ENCODE results near the gene LPCAT3. TPM values are rescaled to one million over a fixed set of nuclear protein-coding genes. Genes with fewer than 3 reads are reported as not detected.

LPCAT3 gene
- total RNA-seq, 1 donor from 2014 or later = 14.6 TPM

DNA sequence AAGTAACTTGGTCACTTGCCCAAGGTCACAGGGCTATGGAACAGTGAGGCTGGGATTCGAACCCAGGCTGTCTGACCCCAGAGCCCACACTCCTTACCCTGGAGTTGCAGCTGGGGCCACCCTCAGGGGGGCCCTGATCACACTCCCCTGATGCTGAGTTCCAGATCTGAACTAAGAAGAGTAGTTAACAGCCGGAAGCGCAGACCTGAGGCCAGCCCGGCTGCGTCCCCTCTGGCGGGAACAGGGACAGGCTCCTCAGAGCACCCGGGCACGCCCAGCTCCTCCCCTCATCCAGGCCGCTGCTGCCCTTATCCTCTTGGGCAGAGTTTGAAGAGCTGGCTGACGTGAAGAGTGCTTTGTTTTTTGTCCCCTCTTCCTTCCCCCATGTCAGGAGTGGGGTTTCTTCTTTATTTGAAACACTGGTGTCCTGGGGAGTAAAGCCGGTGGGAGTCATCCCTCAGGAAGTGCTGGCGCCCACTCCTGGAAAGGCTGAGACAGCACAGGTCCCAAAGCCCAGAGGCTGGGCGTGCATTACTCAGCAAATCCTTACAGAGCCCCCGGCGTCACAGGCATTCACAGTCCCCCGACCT lies 56.5 kb downstream of the LPCAT3 start:
- H3K27ac ChIP-seq (ENCODE audit: low read depth, low read length) = peak overlapping the region; percentile 79
- peaks cover 11 to 18% (median 14%) of the 10 kb centered on the region in 3 donors for H3K36me3 ChIP-seq (ENCODE audit: control insufficient read depth in 3 of 3, insufficient read depth in 3 of 3, low read length in 3 of 3)
- peak overlapping the region; percentile 63 to 74 (median 70) for H3K9ac ChIP-seq (ENCODE audit: low read depth in 1 of 3, low read length in 3 of 3)
- no peaks in the 10 kb centered on the region for H3K9me3 ChIP-seq (ENCODE audit: control insufficient read depth in 3 of 3, low read length in 3 of 3)
- peak overlapping the region; percentile 11 to 66 (median 55) for H3K4me3 ChIP-seq (ENCODE audit: low read length in 3 of 3)
- H3K27me3 ChIP-seq (ENCODE audit: control insufficient read depth in 3 of 3, insufficient read depth in 3 of 3, low read length in 3 of 3) = no peaks in the 10 kb centered on the region
- H3K4me1 ChIP-seq (ENCODE audit: control insufficient read depth in 3 of 3, insufficient read depth in 3 of 3, low read length in 3 of 3) = peaks cover 34 to 51% (median 45%) of the 10 kb centered on the region in 3 donors

DNA sequence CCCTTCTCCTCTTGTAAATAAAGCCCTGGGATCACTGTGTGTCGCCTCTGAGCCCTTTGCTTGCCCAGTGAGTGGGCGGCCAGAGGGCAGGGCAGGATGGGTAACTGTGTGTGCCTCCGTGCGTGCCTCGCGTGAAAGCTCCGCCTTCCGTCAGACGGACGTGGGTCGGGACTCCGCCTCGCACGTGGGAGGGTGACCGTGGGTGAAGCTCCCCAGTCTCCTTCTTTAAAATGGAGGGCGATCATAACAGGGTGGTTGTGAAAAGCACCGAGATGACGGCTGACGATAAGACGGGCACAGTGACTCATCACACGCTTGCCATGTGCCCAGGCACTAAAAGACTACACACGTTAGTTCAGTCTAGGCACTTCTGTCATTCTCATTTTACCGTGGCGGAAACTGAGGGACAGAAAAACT lies 57.0 kb downstream of the LPCAT3 start:
- H3K9ac ChIP-seq (ENCODE audit: low read depth in 1 of 3, low read length in 3 of 3) = peak overlapping the region; percentile 63 to 74 (median 70)
- peaks cover 34 to 51% (median 45%) of the 10 kb centered on the region in 3 donors for H3K4me1 ChIP-seq (ENCODE audit: control insufficient read depth in 3 of 3, insufficient read depth in 3 of 3, low read length in 3 of 3)
- H3K27me3 ChIP-seq (ENCODE audit: control insufficient read depth in 3 of 3, insufficient read depth in 3 of 3, low read length in 3 of 3) = no peaks in the 10 kb centered on the region
- no peaks in the 10 kb centered on the region for H3K9me3 ChIP-seq (ENCODE audit: control insufficient read depth in 3 of 3, low read length in 3 of 3)
- H3K36me3 ChIP-seq (ENCODE audit: control insufficient read depth in 3 of 3, insufficient read depth in 3 of 3, low read length in 3 of 3) = peaks cover 7 to 13% (median 11%) of the 10 kb centered on the region in 3 donors
- peak overlapping the region; percentile 11 to 66 (median 55) for H3K4me3 ChIP-seq (ENCODE audit: low read length in 3 of 3)
- peak overlapping the region; percentile 79 for H3K27ac ChIP-seq (ENCODE audit: low read depth, low read length)

DNA sequence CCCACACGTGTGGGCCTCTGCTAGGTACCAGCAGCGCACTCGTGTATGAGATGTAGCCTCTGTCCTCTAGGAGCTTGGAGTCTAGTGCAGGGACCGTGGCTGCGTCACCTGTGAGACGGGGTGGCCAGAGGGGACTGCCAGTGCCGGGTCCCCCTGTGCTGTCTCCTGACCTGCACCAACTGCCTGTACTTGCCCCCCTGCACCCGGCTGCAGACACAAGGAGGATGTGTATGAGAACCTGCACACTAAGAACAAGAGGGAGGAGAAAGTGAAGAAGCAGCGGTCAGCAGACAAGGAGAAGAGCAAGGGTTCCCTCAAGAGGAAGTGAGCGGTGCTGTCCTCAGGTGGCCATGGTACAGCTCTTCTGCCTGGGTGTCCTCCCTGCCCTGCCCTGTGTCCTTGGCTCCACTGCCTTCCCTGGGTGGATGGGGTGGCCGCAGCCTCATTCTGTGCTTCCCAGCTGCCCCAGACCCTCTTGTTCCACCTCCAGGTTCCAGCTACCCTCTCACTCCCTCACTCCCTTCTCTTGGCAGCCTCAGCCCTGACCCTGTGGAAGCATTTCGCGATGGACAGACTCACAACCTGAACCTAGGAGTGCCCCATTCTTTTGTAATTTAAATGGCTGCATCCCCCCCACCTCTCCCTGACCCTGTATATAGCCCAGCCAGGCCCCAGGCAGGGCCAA lies 57.5 kb downstream of the LPCAT3 start:
- H3K27ac ChIP-seq (ENCODE audit: low read depth, low read length) = peak overlapping the region; percentile 79
- no peaks in the 10 kb centered on the region for H3K9me3 ChIP-seq (ENCODE audit: control insufficient read depth in 3 of 3, low read length in 3 of 3)
- H3K27me3 ChIP-seq (ENCODE audit: control insufficient read depth in 3 of 3, insufficient read depth in 3 of 3, low read length in 3 of 3) = no peaks in the 10 kb centered on the region
- peak overlapping the region; percentile 63 to 74 (median 70) for H3K9ac ChIP-seq (ENCODE audit: low read depth in 1 of 3, low read length in 3 of 3)
- H3K4me1 ChIP-seq (ENCODE audit: control insufficient read depth in 3 of 3, insufficient read depth in 3 of 3, low read length in 3 of 3) = peaks cover 34 to 55% (median 45%) of the 10 kb centered on the region in 3 donors
- H3K36me3 ChIP-seq (ENCODE audit: control insufficient read depth in 3 of 3, insufficient read depth in 3 of 3, low read length in 3 of 3) = peaks cover 2 to 7% (median 6%) of the 10 kb centered on the region in 3 donors
- H3K4me3 ChIP-seq (ENCODE audit: low read length in 3 of 3) = peak overlapping the region in 2 of 3 donors; percentile 11 to 55

DNA sequence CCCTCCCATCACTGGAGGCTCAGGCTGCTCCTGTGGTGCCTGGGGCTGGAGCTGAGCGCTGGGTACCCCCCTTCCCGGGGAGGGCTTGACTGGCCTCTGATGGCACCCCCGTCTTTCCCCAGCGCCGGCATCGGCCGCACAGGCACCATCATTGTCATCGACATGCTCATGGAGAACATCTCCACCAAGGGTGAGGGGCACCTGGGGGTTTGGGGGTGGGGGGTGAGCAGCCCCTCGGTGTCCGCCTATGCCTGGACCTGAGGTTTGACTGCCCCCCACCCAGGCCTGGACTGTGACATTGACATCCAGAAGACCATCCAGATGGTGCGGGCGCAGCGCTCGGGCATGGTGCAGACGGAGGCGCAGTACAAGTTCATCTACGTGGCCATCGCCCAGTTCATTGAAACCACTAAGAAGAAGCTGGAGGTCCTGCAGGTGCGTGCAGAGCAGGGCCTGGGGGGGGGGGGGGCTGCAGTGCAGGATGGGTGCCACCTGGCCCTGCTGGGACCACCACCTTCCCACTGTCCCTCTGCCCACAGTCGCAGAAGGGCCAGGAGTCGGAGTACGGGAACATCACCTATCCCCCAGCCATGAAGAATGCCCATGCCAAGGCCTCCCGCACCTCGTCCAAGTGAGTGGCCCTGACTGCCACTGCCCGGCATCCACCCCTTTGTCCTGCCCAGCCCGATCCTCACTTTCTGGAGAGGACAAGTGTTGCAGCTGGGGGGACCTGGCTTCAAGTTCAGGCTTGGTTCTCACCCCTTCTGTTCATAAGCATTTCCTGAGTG lies 58.3 kb downstream of the LPCAT3 start:
- H3K9me3 ChIP-seq (ENCODE audit: control insufficient read depth in 3 of 3, low read length in 3 of 3) = no peaks in the 10 kb centered on the region
- peaks cover 0 to under 1% (median 0%) of the 10 kb centered on the region in 3 donors for H3K36me3 ChIP-seq (ENCODE audit: control insufficient read depth in 3 of 3, insufficient read depth in 3 of 3, low read length in 3 of 3)
- H3K4me3 ChIP-seq (ENCODE audit: low read length in 3 of 3) = peak overlapping the region in 1 of 3 donors; percentile 29
- H3K27me3 ChIP-seq (ENCODE audit: control insufficient read depth in 3 of 3, insufficient read depth in 3 of 3, low read length in 3 of 3) = no peaks in the 10 kb centered on the region
- peak overlapping the region; percentile 79 for H3K27ac ChIP-seq (ENCODE audit: low read depth, low read length)
- H3K9ac ChIP-seq (ENCODE audit: low read depth in 1 of 3, low read length in 3 of 3) = peak overlapping the region in 1 of 3 donors; percentile 74
- H3K4me1 ChIP-seq (ENCODE audit: control insufficient read depth in 3 of 3, insufficient read depth in 3 of 3, low read length in 3 of 3) = peaks cover 33 to 56% (median 44%) of the 10 kb centered on the region in 3 donors

DNA sequence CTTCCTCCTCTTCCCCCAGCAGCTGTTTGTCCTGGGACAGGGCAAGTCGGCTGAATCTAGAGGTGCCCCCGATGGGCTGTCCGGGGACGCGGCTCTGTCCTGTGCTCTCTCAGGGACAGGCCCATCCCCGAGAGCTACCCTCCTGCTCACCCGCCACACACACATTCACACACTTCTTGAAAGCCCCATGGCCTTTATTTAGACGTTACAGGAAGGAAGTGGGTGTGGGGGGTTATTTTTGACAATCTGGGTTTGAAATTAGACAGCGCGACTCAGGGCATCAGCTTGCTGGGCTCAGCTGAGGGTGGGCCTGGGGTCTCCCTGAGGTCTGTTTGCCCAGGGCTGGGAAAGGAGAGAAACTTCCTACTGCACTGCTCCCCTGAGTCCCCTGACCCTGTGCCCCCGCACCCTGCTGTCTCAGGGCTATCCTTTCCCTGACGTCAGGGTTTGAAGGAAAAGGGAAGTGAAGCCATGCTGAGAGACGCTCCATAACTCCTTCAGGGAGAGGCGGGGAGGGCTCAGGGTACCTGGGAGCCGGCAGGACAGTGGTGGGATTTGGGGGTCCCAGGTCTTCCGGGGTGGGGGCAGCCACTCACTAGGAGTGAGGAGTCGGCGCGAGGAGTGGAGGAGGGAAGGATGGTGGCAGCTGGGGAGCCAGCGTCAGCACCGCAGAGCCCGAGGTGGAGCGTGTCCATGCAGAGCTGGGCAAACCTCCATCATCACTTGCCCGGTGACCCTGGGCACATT lies 59.0 kb downstream of the LPCAT3 start:
- Histone ChIP-seq H3K36me3 (ENCODE audit: control insufficient read depth in 3 of 3, insufficient read depth in 3 of 3, low read length in 3 of 3) (no peaks in the 10 kb centered on the region), H3K4me1 (ENCODE audit: control insufficient read depth in 3 of 3, insufficient read depth in 3 of 3, low read length in 3 of 3) (peaks cover 26 to 58% (median 42%) of the 10 kb centered on the region in 3 donors), H3K9ac (ENCODE audit: low read depth in 1 of 3, low read length in 3 of 3) (peak overlapping the region in 2 of 3 donors; percentile 25 to 45), H3K9me3 (ENCODE audit: control insufficient read depth in 3 of 3, low read length in 3 of 3) (no peaks in the 10 kb centered on the region), H3K27me3 (ENCODE audit: control insufficient read depth in 3 of 3, insufficient read depth in 3 of 3, low read length in 3 of 3) (no peaks in the 10 kb centered on the region), H3K4me3 (ENCODE audit: low read length in 3 of 3) (peak overlapping the region in 1 of 3 donors; percentile 29), H3K27ac (ENCODE audit: low read depth, low read length) (peak overlapping the region; percentile 48)

DNA sequence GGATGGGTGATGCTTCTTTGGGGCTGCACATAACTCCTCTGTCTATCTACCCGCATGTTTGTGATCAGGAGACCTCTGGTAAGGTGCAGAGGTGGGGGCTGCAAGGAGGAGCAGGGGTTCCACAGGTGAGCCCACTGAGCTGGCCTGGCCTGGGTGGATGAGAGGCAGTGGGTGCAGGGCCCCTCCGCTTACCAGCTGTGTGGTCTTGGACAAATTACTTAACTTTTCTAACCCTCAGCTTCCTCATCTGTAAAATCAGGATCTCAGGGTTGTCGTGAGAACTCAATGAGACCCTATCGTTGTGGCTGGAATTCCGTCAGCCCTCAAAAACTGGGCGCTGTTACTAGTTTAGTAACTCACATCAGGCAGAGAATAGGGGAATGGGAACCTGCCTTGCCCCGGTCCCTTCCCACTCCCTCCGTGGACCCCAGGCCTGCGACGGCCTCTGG lies 59.6 kb downstream of the LPCAT3 start:
- Histone ChIP-seq H3K27ac (ENCODE audit: low read depth, low read length) (peak overlapping the region; percentile 48), H3K9me3 (ENCODE audit: control insufficient read depth in 3 of 3, low read length in 3 of 3) (no peaks in the 10 kb centered on the region), H3K9ac (ENCODE audit: low read depth in 1 of 3, low read length in 3 of 3) (no peak overlapping the region), H3K4me3 (ENCODE audit: low read length in 3 of 3) (peak overlapping the region in 1 of 3 donors; percentile 22), H3K27me3 (ENCODE audit: control insufficient read depth in 3 of 3, insufficient read depth in 3 of 3, low read length in 3 of 3) (no peaks in the 10 kb centered on the region), H3K36me3 (ENCODE audit: control insufficient read depth in 3 of 3, insufficient read depth in 3 of 3, low read length in 3 of 3) (no peaks in the 10 kb centered on the region), H3K4me1 (ENCODE audit: control insufficient read depth in 3 of 3, insufficient read depth in 3 of 3, low read length in 3 of 3) (peaks cover 26 to 61% (median 46%) of the 10 kb centered on the region in 3 donors)

DNA sequence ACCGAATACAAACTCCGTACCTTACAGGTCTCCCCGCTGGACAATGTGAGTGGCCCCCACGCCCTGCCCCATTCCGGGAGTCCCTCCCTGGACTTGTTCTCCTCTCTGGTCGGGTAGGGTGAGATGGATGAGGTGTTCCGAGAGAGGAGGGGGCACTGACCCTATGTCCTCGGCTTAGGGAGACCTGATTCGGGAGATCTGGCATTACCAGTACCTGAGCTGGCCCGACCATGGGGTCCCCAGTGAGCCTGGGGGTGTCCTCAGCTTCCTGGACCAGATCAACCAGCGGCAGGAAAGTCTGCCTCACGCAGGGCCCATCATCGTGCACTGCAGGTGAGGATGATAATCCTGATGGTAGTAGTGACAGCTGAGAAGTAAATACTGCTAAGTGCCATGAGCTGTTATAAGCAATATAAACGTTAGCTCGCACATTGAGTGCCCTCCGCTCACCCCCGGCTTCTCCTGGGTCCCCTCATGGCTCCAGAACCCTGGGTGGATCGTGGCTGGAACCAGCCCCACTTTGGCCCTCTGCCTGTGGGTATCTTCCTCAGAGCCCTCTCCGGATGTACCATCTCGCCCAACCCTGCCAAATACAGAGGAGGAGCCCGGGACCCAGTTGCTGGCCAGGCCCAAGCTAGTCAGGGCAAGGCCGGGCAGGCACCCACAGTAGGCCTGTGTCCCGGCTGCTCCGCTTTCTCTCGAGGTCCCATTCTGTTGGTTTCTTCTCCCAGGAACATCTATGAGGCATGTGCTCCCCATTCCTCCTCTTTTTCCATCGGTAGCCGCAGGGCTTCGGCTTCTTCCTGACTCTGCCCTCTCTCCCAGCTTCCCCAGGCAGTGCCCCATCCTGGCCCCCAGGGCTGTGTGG lies 60.3 kb downstream of the LPCAT3 start:
- Histone ChIP-seq H3K9me3 (ENCODE audit: control insufficient read depth in 3 of 3, low read length in 3 of 3) (no peaks in the 10 kb centered on the region), H3K27ac (ENCODE audit: low read depth, low read length) (peak overlapping the region; percentile 48), H3K36me3 (ENCODE audit: control insufficient read depth in 3 of 3, insufficient read depth in 3 of 3, low read length in 3 of 3) (no peaks in the 10 kb centered on the region), H3K27me3 (ENCODE audit: control insufficient read depth in 3 of 3, insufficient read depth in 3 of 3, low read length in 3 of 3) (no peaks in the 10 kb centered on the region), H3K4me1 (ENCODE audit: control insufficient read depth in 3 of 3, insufficient read depth in 3 of 3, low read length in 3 of 3) (peaks cover 30 to 61% (median 51%) of the 10 kb centered on the region in 3 donors), H3K4me3 (ENCODE audit: low read length in 3 of 3) (no peak overlapping the region), H3K9ac (ENCODE audit: low read depth in 1 of 3, low read length in 3 of 3) (no peak overlapping the region)

DNA sequence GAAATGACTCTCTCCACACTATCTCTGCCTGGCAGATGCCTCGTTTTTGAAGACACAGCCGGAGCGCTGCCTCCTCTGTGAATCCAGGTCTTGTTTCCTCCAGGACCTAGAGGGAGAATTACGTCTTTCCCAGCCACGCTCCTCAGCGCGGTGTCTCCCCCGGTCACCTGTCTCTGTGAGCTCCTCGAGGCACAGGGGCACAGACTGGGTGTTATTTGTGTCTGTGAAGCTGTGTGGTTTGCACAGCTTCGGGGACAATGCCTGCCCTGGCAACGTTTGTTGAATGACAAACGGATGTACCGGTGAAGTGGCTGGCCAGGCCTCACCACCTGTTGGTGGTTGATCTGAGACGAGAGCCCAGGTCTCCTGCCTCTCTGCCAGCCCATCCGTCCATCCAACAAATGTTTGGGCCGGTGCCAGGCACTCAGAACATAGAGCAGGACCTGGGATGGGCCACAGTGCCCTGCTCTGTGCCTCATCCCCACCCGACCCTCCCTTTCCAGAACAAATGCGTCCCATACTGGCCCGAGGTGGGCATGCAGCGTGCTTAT lies 61.0 kb downstream of the LPCAT3 start:
- H3K9ac ChIP-seq (ENCODE audit: low read depth in 1 of 3, low read length in 3 of 3) = peak overlapping the region in 1 of 3 donors; percentile 3
- H3K36me3 ChIP-seq (ENCODE audit: control insufficient read depth in 3 of 3, insufficient read depth in 3 of 3, low read length in 3 of 3) = no peaks in the 10 kb centered on the region
- H3K9me3 ChIP-seq (ENCODE audit: control insufficient read depth in 3 of 3, low read length in 3 of 3) = no peaks in the 10 kb centered on the region
- H3K27ac ChIP-seq (ENCODE audit: low read depth, low read length) = no peak overlapping the region
- no peak overlapping the region for H3K4me3 ChIP-seq (ENCODE audit: low read length in 3 of 3)
- H3K27me3 ChIP-seq (ENCODE audit: control insufficient read depth in 3 of 3, insufficient read depth in 3 of 3, low read length in 3 of 3) = no peaks in the 10 kb centered on the region
- H3K4me1 ChIP-seq (ENCODE audit: control insufficient read depth in 3 of 3, insufficient read depth in 3 of 3, low read length in 3 of 3) = peaks cover 27 to 57% (median 46%) of the 10 kb centered on the region in 3 donors

All from skeletal muscle tissue (tissue), 4 donors.